Fibroblast of skin of abdomen (primary cell): Measurements from ENCODE around the gene SLC24A3.
A peak's percentile ranks its signal among the peaks of the same experiment; 100 is the strongest.

Experiments used
- DNase-seq: peaks from one replicate; pipeline ENCODE4 v3.0.0-alpha.2; 2013

The SLC24A3 gene

DNA sequence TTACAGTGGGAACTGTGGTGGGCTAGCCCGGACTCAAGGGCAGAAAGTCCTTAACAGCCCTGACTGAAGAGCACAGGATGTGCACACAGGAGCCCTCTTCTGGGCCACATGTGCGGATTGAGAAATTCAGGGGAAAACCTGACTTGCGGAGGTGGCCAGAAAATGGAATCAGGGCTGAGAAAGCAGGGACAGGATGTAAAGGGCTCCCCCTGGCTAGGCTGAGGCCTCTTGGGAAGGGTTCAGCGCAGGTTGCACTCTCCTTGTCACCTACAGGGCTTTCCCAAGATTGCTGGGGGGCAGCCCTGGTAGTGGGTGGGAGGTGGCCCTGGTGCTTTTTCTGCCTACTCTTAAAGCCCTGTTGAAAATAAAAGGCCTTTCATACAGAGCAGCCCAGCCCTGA, 251.2 kb downstream of the SLC24A3 start:
- DNase-seq, result no peak

DNA sequence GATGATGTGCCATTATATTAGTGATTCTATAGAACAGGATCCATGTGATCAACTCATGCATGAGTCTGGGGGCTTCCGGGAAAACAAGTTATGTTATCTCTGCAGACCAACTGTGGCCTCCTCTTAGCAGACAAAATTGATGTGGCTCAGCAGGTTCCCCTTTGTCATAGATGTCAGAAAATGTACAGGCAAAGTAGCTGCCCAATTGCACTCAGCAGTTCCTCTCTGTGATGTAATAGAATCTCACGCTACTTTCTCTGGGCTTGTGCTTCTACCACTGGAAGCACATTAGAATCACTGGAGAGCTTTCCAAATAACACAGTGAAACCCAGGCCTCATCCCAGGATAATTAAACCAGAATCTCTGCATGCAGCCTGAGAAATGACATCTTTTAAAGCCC, 253.1 kb downstream of the SLC24A3 start:
- no peak for DNase-seq

DNA sequence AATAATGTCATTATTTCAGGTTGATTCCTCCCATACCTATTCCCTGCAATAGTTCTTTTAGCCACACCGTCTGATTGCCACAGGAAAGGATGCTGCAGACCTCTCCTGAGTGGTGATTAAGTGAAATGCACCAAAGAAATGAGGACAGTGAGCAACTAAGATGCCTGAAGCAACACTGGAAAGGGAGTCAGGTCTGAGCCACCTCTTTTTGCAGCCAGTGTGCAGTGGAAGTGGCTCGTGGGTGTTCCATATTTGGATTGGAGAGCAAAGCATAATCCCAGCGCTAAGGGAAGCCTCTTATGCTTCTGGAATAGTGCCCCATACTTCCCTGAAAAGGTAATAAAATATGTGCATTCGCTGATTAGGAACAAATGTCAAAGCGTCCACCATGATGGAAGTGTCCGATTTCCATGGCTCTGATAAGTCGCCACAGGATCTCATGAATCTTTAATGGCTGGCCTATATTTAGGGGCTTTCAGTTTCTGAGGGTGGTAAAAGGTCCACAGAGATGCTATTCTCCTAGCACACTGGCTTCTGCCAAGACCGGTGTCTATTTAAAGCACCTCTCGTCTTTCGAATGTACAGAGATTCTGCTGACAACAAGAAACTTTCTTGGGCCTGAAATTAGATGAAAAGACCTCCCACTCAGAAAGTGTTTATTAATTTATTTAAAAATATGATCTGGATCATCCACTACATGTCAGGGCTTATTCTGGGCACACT, 253.9 kb downstream of the SLC24A3 start:
- no peak for DNase-seq

DNA sequence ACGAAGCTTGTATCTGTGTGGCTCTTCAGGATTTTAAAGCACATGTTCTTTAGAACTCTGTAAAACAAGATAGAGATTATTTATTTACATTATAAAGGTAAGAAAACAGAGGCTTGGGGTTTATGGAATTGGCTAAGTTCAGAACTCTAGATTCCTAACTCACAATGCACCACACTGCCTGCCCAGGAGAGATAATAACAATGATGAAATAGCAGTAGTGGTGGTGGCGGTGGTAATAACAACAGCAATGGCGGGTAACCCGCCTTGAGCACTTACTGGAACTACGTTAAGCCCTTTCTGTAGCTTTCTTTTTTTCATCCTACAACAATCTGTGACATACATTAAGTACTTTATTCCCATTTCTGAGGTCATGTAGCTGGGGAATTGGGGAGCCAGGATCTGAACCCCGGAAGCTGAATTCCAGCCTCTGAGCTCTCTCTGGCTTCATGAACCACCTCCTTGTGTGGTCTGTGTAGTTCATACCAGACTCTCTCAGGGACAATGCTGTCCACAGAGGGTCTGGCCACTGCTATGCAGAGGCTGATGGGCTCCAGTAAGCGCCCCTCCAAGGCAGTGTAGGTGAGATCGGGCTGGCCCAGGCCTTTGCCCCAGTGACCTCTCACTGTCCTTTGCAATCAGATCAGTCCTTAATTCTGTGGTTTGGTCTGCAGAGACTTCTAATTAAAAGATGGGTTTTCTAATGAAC, 260.9 kb downstream of the SLC24A3 start:
- no peak for DNase-seq

DNA sequence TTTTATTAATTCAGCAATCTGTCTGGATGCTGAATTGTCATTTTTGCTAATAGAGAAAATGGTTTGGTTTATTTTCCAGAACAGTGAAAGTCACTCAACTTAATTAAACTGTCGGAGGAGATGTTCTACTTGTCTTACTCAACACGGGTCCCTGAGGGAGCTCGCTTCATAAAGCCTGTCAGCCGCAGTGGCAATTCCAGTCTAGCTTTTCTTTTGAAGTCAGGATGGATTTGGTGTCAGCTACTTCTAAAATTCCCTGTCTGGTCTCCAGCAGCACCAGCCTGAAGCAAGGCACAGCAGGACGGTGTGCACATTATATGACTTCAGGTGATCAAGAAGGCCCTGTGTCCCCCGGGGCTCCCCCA, 261.5 kb downstream of the SLC24A3 start:
- DNase-seq, result no peak

DNA sequence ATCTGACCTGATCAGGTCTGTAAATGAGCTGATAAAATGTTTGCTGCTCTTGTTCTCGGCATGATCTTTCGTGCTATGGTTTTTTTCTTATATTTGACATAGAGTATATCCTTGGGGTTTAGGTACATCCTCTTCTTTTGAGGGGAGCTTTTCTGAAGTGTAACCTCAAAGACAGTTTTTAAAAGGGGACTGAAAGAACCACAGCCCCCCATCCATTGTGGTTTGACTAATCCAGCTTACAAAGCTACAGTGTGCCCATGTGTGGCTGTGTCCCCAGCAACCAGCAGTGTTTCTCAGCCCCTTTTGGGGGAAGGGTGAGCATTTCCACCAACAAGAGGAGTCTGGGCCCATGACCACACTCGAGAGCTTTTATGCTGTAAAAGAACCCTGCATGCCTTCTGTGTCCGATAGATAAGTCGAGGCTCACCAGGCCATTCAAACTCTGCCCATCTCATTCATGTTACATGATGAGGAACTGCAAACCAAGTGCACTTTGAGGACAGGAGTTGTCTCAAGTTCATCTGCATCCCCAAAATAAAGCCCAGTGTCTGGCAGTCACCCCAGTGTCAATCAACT, 266.0 kb downstream of the SLC24A3 start:
- DNase-seq, result no peak

DNA sequence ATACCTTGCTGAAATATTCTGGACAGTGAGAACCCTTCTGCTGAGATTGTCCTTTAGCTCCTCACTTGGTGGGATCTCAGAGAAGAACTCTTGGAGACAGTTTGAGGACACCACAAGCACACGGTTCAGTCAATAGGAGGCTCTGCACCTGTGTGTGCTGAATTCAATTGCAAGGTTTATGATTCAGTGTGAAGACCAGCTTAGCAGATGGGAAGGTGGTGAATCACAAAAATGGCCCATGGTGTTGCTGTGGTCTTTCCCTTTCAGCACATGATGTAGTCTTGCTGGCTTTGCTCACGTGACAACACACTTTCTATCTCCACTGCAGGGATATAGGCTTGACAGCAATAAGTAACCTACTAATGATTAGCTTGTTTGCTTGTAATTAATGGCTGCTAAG, 270.3 kb downstream of the SLC24A3 start:
- DNase-seq, result no peak

DNA sequence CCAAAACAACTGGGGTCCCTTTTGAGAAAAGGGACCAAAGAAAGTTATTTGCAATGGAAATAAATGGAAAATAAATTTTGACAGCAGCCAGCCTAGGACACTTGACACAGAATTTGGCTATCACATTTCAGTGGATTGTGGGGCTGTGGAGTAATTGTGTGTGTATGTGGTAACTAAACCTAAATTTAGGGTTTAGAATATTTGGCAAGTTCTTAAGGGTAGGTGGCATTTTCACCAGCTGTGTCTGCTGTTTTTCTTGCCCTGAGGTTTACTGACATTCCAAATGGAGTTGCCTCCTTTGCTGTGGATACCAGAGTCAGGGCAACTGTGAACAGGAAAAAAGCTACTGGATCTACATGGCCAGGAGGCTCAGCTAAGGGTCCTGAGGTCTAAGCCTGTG, 270.9 kb downstream of the SLC24A3 start:
- DNase-seq, result no peak

DNA sequence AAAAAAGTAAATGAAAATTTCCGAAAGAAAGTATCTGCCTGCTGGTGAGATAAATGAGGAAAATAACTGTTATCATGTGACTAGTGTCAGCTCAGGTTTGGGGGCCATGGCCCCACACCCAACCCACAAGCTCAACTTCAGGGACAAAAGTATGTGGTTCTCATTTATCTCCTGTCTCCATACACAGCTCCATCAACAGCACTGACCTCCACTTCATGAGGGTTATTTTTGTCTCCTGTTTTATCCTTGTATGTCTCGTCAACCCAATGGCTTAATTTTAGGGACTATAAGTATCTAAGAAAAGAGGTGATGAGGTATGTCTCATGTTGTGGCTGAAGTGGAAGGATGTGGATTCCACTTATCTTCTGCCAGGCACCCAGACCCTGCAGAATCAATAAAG, 274.0 kb downstream of the SLC24A3 start:
- no peak for DNase-seq

DNA sequence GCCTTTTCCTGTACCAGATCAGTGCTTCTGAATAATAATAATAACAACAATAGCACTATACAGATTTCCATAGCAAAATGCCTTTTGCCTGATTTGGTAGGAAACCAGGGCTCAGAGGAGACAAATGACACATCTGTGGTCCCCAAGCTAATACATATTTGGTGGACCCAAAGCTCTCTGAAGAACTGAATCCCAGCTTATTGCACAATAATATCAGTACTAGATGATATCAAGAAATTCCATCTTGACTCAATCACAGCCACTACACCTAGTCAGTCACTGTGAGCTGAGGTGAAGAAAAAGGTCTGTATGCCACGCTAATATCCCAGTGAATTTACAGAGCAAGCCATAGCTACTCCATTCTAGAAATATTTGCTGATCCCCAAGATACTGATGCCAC, 275.0 kb downstream of the SLC24A3 start:
- no peak for DNase-seq

DNA sequence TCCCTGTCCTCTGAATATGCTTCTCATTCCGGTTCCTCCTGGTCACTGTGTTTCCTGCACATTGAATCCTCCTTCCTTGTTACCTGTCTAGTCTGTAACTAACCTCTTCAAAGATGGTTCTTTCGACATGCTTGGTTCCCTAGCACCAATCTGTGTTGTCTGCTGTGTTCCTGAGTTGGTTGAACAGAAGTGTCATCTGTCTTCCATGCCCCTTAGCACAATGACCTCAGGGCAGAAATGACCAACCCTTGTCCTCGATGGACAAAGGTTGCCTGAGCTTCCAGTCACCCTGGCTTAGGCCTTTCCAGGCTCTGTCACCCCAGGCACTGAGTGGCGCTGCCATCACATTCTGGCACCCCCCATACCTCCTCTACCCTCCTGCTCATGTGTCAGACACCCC, 278.8 kb downstream of the SLC24A3 start:
- DNase-seq, result no peak

DNA sequence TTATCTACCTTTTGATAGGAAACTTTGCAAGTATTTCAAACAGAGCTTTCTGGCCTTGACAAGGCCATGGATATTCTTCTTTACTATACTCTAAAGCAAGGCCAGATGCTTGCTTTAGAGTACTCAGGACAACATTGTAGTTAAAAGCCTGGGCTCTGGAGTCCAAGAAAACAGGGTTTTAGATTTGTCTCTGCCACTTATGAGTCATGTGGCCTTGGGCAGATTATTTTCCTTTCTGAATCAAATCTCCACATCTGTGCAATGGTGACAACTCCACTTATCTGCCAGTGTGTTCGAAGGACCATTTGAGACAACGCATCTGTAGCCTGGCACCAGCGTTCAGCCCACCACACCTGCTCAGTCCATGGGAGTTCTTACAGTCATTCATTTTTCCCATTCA, 279.7 kb downstream of the SLC24A3 start:
- no peak for DNase-seq

DNA sequence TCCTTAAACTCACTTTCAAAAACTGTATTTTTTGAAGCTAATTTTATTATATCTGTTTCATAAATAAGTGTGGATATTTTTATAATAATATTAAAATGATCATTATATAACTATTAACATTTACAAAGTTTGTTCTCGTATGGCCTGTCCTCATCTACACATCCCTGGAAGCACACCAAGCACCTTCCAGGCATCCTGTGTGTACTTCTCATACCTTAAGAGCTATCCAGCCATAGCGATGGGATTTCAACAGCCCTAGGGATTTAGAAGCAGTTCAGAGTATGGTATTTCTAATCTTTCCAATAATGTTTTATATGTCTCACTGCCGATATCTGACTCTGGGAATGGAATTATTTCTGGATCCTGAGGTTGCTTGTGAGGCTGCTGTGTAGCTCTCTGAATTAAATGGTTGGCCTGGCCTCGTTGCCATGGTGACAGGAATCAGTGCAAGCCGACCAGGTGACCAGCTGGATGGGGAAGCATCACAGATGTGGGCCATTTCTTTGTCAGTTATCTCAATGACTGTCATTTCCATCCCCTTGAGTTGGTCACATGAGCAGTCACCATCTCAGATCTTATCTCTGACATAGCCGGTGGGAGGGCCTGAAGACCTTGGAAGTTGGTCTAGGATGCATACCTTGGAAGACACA, 280.4 kb downstream of the SLC24A3 start:
- no peak for DNase-seq

DNA sequence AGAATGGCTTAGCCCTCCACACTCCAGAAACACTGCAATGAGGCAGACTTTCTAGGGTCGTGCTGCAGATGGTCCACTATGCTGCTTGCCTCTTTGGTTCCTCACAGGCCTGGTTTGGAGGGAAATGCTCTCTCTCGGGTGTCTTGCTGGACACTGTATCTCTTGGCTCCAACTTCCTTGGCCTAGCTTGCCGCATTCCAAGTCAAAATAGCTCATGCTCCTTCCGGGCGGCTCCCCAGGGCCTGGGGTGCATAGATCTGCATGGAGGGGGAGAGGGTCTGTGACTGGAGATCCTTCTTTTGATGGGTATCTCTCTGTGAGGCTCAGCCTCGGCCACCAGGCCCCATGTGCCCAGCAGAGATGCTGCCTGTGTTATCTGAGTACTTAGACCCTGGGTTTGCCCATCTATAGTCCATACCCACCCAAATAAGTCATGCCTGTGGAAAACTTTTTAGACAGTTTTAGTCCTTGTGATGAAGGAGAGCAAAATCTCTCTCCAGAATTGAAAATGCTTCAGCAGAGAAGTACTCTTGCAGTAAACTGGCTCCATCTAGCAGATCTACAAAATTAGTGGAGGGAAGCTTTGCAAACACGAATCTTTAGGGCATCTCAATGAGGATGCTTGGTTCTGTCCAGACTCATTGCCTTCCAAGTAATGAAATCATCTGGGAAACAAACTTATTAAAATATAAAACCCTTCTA, 281.5 kb downstream of the SLC24A3 start:
- no peak for DNase-seq

DNA sequence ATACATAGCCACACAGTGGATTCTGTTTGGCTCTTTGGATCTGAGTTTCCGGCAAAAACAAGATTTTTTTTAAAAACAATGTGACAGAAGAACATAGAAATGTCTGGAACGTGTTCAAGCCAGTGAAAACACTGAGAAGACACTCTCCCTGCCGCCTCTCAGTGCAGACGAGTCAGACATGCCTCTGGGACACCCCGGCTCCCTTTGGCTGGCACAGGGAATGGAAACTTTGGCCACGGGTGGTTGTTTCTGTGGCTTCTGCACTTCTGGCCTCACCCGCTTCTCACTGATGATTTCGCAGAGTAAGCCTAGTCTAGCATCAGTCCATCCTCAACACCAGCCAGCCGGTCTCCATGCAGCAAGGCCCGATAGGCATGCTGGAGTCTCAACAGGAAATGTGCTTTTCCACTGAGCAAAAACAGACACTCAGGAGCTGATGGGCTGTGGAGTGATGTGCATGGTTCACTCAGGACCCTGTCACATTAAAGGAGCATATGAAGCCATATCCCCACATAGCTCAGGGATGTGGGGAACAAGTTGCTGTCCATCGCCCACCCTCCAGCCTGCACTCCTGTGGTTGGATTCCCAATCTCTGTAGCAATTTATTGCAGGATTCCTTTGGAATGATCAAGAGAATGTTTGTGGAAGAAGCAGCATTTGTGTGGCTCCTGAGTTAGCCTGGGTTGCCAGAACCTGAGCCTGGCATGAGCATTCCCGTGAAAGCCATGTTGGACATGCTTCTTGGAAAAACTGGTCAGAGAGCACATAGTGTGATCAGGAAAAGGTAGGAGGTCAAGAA, 283.7 kb downstream of the SLC24A3 start:
- peak; percentile 54 for DNase-seq

DNA sequence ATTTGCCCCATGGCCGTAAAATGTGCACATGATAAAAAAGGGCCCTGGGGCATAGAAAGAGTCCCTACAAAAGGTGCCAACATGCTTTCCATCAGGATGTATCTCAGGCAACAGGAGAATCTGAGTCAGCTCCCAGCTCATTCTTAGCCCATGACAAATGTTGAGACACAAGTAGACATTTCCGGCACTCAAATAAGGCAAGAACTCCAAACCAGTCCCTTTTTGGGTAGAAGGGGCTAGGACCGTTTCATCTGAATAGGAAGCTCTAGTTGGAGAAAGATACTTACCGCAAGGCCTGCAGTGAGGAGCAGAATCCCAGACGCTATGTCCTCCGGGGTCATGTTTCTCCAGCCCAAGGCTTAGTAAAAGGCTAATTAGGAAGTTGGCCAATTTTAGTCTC, 284.6 kb downstream of the SLC24A3 start:
- peak; percentile 71 for DNase-seq

DNA sequence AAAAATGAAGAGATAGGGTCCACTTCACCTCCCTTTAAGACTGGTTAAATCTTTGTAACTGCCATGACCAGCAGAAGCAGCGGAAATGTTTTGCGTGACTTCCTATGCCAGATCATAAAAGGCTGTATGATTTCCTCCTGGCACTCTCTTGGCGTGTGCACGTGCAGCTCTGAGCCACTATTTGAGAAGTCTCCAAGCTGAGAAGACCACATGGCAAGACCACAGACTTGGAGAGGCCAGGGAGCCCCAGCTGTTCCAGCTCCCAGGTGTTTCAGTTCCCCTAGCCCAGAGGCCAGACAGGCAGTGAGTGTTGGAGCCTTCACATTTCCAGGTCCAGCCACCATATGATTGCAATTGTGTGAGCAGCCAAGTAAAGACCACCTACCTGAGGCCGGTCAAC, 286.3 kb downstream of the SLC24A3 start:
- DNase-seq, result no peak

DNA sequence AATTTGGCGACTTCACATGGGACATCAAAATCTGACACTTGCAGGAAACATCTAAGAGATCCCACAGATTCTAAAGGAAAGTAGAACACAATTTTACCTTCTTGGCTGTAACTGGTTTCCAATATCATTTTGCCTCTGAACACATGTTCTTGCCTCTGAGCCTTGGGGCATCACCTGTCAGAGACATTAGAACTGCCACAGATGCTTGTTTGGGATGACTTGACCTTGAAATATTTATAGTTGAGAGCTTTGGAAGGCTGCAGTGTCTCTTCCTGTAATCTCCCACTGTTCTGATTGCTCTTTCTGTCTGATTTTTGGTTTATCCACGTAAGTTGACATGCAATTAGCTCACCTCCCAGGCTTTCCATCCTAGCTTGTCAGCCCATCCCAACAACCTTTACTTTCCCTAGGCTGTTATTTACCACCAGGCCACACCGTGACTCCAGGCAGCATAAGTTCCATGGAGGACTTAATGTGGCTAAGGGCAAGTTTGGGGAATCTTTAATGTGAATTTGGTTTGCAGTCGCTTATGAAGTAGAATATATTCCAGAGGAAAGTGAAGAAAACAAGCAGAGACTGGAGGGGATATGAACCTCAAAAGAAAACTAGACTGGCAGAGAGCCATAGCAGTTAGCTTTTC, 289.2 kb downstream of the SLC24A3 start:
- no peak for DNase-seq

DNA sequence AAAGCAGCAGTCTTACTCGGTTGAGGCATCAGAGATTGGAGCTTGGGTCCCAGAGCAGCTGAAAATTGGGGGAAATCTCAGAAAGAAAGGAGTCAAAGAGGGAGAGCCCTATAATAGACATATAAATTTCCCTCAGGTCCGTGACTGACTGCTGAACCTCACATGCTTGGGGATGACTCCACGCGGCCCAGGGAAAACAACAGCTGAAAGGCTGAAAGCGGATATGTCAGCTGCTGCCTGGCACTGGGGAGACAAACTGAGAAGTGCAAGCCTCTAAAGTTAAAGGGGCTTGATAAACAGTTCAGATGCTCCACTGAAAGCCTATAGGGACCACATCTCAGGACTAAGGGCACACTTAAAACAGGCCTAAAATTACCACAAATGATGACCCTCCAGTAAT, 289.7 kb downstream of the SLC24A3 start:
- DNase-seq, result no peak

DNA sequence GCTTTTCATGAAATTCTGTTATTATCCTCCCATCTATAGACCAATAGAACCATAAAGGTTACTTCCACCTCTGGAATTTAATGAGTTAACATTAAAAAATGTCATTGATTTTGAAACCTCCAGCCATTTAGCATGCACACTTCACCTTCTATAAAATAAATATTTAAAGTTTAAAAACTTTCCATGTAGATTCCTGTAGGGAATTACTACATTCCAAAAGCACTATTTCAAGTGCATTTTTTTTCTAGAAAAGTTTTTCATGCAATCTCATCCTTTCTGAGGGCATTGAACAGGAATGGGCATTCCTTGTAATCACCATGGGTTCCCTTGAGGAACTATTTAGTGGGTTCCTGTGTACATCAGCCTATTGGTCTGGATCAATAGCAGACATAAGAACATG, 291.8 kb downstream of the SLC24A3 start:
- peak; percentile 12 for DNase-seq

DNA sequence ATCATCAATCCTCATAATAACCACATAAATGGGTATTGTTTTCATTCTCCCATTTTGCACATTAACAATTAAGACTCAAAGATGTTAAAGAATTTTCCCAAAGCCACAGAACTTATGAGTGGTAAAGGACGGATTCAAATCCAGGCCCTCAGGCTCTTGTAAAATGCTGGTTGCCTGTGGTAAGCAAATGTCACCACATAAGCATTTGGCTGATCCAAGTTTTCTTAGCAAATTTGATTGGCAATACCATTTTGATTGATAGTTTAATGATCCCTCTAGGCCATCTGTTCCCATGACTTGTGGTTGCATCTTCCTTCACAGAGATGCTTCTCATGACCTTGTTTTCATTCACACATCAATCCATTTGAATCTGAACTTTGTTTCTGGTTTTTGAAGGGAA, 293.6 kb downstream of the SLC24A3 start:
- DNase-seq, result no peak

DNA sequence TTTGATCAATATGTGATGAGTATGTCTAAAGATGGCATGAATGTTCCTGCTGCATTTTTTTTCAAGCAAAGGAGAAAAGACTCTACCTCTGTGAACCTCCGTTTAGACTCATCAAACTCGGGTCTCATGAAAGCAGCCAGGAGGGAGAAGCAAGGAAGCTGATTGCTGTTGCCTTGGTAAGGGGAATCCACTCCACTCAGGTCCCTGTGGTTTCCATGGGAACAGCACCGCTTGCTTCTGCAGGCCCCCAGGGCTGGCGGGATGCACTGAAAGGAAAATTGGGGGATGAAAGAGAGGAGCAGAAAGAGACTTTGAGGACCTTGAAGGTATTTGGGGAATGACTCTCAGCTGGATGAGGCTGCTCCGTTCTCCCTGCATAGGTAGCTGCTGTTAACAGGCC, 296.0 kb downstream of the SLC24A3 start:
- DNase-seq, result no peak
